Vagina (tissue), 2 donors: ENCODE measurements around the gene CBFA2T2.

ENCODE experiments used
- CTCF ChIP-seq, 3 experiments: fragments of 450-650 bp in 2 of 3; fragments of 200-600 bp in 1 of 3; sonication (generic) in 1 of 3; IDR thresholded peaks; one replicate each; pipeline ENCODE4 v1.5.1; 2017 to 2019; ENCODE audit warnings: antibody characterized with exemption in 3 of 3, mild to moderate bottlenecking in 2 of 3, moderate library complexity in 2 of 3
- POLR2AphosphoS5 ChIP-seq, 2 donors: sonication (generic); formaldehyde crosslinking; IDR thresholded peaks; one replicate each; pipeline ENCODE4 v1.9.0; 2017; ENCODE audit warnings: antibody characterized with exemption in 2 of 2, mild to moderate bottlenecking in 2 of 2, low read depth in 1 of 2; ENCODE audit not compliant: insufficient read depth in 1 of 2

- TF ChIP-seq CTCF (IDR thresholded peaks at IDR 0.05) = no peak
- no peak for TF ChIP-seq POLR2AphosphoS5 (IDR thresholded peaks at IDR 0.05; ENCODE audit: insufficient read depth in 1 of 2, low read depth in 1 of 2)
Measured at GRCh38 chr20:33541074-33541473, 51.2 kb downstream of the CBFA2T2 start.
